A549 (cell line): ENCODE data around the gene SPATA2L. TPM values are rescaled to one million over a fixed set of nuclear protein-coding genes. Genes with fewer than 3 reads are reported as not detected.
"Not testable (repeated sequence)": the region's sequence is repeated elsewhere in the genome, so short reads cannot be mapped to it uniquely, and the experiment has no call there.

Source experiments
- ATAC-seq, 2 experiments: fragments of 200-7000 bp in 1 of 2; fragments of >200 bp in 1 of 2; cut with Nextera tagmentation in 1 of 2; cut with Tn5 transposase in 1 of 2; 3 replicates each; pipeline versions ENCODE4 v1.8.0 to v1.9.1; 2018 to 2020; ENCODE audit warnings: mild to moderate bottlenecking in 1 of 2, moderate library complexity in 1 of 2
- CTCF ChIA-PET: fragments of 300-600 bp; sonication (Branson Sonifier 250); formaldehyde crosslinking; extraction: SDS; loops from one replicate; lab custom pipeline; 2021; ENCODE audit warnings: antibody characterized with exemption, inconsistent platforms; lab: Yijun Ruan, JAX
- POLR2A ChIA-PET: fragments of 350-600 bp; formaldehyde crosslinking; extraction: SDS; loops from one replicate; lab custom pipeline; 2021; ENCODE audit warnings: antibody characterized with exemption, inconsistent platforms; lab: Yijun Ruan, JAX
- DNase-seq, 2 experiments: peaks; one replicate each; pipeline versions ENCODE4 v3.0.0 to v3.0.0-alpha.2; 2011 to 2016; ENCODE audit warnings: low read depth in 1 of 2, low spot score in 1 of 2
- FAIRE-seq: peaks from 2 replicates; lab custom pipeline; 2011; peaks lifted over from hg19 to GRCh38; lab: Jason Lieb, UNC
- H3K27ac ChIP-seq, 2 experiments: fragments of >200 bp; sonication (Bioruptor Twin); formaldehyde crosslinking; 3 replicates each; pipeline ENCODE4 v1.5.1; 2016 to 2017
- H3K4me1 ChIP-seq: fragments of >200 bp; sonication (Bioruptor Twin); formaldehyde crosslinking; 3 replicates; pipeline ENCODE4 v1.6.1; 2016
- H3K4me2 ChIP-seq: fragments of >200 bp; sonication (Bioruptor Twin); formaldehyde crosslinking; 3 replicates; pipeline ENCODE4 v1.6.1; 2016
- H3K4me3 ChIP-seq: fragments of >200 bp; sonication (Bioruptor Twin); formaldehyde crosslinking; 3 replicates; pipeline ENCODE4 v1.5.1; 2016
- H3K9me3 ChIP-seq: fragments of >200 bp; sonication (Bioruptor Twin); formaldehyde crosslinking; 3 replicates; pipeline ENCODE4 v1.6.1; 2016
- CBX2 ChIP-seq: fragments of 200-600 bp; sonication (generic); IDR thresholded peaks from 2 replicates; pipeline ENCODE4 v1.6.1; 2016; ENCODE audit warnings: low read depth, mild to moderate bottlenecking, borderline replicate concordance
- EHF ChIP-seq: fragments of 250-450 bp; sonication (Bioruptor Pico); IDR thresholded peaks from 2 replicates; pipeline ENCODE4 v1.5.0; 2020; ENCODE audit warnings: mild to moderate bottlenecking
- EHMT2 ChIP-seq: fragments of 200-600 bp; sonication (generic); IDR thresholded peaks from 2 replicates; pipeline ENCODE4 v1.6.1; 2016; ENCODE audit warnings: antibody characterized with exemption, low read depth, mild to moderate bottlenecking, moderate library complexity
- FOSL2 ChIP-seq, 2 experiments: fragments of 450-650 bp in 1 of 2; fragments of >200 bp in 1 of 2; sonication (Bioruptor Twin) in 1 of 2; formaldehyde crosslinking; IDR thresholded peaks; 2 replicates each; pipeline versions ENCODE4 v1.5.0 to v1.6.1; 2016 to 2020; ENCODE audit warnings: mild to moderate bottlenecking in 1 of 2, moderate library complexity in 1 of 2
- GATA3 ChIP-seq: IDR thresholded peaks from 2 replicates; pipeline ENCODE4 v1.6.1; 2012; ENCODE audit warnings: borderline replicate concordance
- HOXB5 ChIP-seq: fragments of 250-450 bp; sonication (Bioruptor Pico); IDR thresholded peaks from 2 replicates; pipeline ENCODE4 v1.5.0; 2020; ENCODE audit warnings: mild to moderate bottlenecking, moderate library complexity
- JUN ChIP-seq, 2 experiments: fragments of >200 bp; sonication (Bioruptor Twin); formaldehyde crosslinking; IDR thresholded peaks; 2 replicates in 1 of 2; 3 replicates in 1 of 2; pipeline ENCODE4 v1.6.1; 2016 to 2017
- JUNB ChIP-seq: fragments of >200 bp; sonication (Bioruptor Twin); formaldehyde crosslinking; IDR thresholded peaks from 2 replicates; pipeline ENCODE4 v1.6.1; 2016
- KDM1A ChIP-seq: fragments of 200-600 bp; sonication (generic); IDR thresholded peaks from 2 replicates; pipeline ENCODE4 v1.6.1; 2016; ENCODE audit warnings: low read depth, mild to moderate bottlenecking
- MYC ChIP-seq: IDR thresholded peaks from 2 replicates; pipeline ENCODE4 v1.6.1; 2012; ENCODE audit warnings: mild to moderate bottlenecking, inconsistent platforms, low read length, improper control_type of control experiment, borderline replicate concordance
- NFE2L2 ChIP-seq: fragments of 150-350 bp; conservative IDR thresholded peaks from 2 replicates; pipeline ENCODE4 v1.6.1; 2014; ENCODE audit warnings: low read length
- POLR2AphosphoS2 ChIP-seq: conservative IDR thresholded peaks from 2 replicates; pipeline ENCODE4 v1.6.1; 2012; ENCODE audit warnings: low read length, improper control_type of control experiment, inconsistent platforms
- RAD21 ChIP-seq, 2 experiments: fragments of >200 bp in 1 of 2; sonication (Bioruptor Twin) in 1 of 2; formaldehyde crosslinking in 1 of 2; IDR thresholded peaks in 1 of 2; conservative IDR thresholded peaks in 1 of 2; 2 replicates in 1 of 2; 3 replicates in 1 of 2; pipeline ENCODE4 v1.6.1; 2012 to 2018; ENCODE audit warnings: inconsistent platforms in 1 of 2
- RNF2 ChIP-seq: fragments of 200-600 bp; sonication (generic); IDR thresholded peaks from 2 replicates; pipeline ENCODE4 v1.6.1; 2016; ENCODE audit warnings: low read depth, mild to moderate bottlenecking, antibody characterized with exemption, moderate library complexity, borderline replicate concordance
- SREBF2 ChIP-seq: fragments of 450-650 bp; IDR thresholded peaks from 2 replicates; pipeline ENCODE4 v1.6.1; 2014; ENCODE audit warnings: mild to moderate bottlenecking, moderate library complexity
- ZFP36 ChIP-seq: fragments of 450-650 bp; IDR thresholded peaks from 2 replicates; pipeline ENCODE4 v1.6.1; 2014; ENCODE audit warnings: borderline replicate concordance; ENCODE audit not compliant: partially characterized antibody
- ZNF302 ChIP-seq: fragments of 250-450 bp; sonication (Bioruptor Pico); IDR thresholded peaks from 2 replicates; pipeline ENCODE4 v1.9.0; 2021; ENCODE audit warnings: inconsistent platforms, mild to moderate bottlenecking, moderate library complexity
- WGBS: methylation state at CpG from one replicate; pipeline ENCODE4 v1.1.6; 2017; ENCODE audit errors: missing lambda C conversion rate; 5-methylcytosine and 5-hydroxymethylcytosine counted together
- polyA plus RNA-seq, 4 experiments: library from polyadenylated mRNA; depleted of rRNA in 3 of 4; stranded (reverse); fragments of >200 nt; fragmentation: RNase III in 1 of 4; extraction: RNeasy Plus Mini Kit Qiagen cat#74134 plus additional on column Dnase treatment in 1 of 4; gene quantifications; 2 replicates in 3 of 4; 3 replicates in 1 of 4; pipeline ENCODE4 v1.2.3, GENCODE V29; 2011 to 2017
- TF ChIP-seq, protein P1 (sequence below): fragments of >200 bp; sonication (Bioruptor Twin); formaldehyde crosslinking; IDR thresholded peaks from 3 replicates; pipeline ENCODE4 v1.5.1; 2016
- TF ChIP-seq, protein P2 (sequence below): fragments of 450-650 bp; IDR thresholded peaks from 2 replicates; pipeline ENCODE4 v1.6.1; 2014; ENCODE audit warnings: antibody characterized with exemption
- TF ChIP-seq, protein P3 (sequence below): IDR thresholded peaks from 2 replicates; pipeline ENCODE4 v1.6.1; 2012; ENCODE audit warnings: low read depth, borderline replicate concordance
- TF ChIP-seq, protein P4 (sequence below): IDR thresholded peaks from 2 replicates; pipeline ENCODE4 v1.6.1; 2012

SPATA2L gene
- polyA plus RNA-seq, 2 of the 4 experiments (the other 2 are of a cell fraction) = 3.5 to 5.2 TPM

DNA sequence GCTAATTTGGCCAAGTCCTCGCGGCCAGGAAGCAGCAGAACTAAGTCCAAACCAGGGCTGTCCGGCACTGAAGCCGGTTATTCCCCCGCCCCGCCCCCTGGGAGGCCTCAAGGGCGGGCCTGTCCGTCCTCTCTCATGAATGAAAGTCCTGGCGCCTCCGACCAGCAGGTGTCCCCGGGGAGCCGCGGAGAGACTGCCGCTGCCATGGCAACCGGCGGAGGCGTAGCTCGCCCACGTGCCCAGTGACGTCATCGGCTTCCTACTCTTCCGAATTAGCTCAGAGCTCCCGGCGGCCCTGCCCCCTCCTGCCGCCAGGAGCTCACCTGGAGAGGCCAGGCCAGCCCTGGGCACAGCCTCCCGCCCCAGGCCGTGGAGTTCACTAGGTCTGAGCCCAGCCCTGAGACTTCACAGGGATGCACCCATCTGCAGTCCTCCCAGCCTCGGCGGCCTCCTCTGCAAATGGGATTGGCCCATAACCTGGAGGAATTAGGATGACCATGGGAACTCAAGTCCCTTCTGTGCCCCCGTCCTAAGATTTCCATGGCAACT is 1.3 kb downstream of the SPATA2L start (continued):
- TF ChIP-seq, protein P1, sequence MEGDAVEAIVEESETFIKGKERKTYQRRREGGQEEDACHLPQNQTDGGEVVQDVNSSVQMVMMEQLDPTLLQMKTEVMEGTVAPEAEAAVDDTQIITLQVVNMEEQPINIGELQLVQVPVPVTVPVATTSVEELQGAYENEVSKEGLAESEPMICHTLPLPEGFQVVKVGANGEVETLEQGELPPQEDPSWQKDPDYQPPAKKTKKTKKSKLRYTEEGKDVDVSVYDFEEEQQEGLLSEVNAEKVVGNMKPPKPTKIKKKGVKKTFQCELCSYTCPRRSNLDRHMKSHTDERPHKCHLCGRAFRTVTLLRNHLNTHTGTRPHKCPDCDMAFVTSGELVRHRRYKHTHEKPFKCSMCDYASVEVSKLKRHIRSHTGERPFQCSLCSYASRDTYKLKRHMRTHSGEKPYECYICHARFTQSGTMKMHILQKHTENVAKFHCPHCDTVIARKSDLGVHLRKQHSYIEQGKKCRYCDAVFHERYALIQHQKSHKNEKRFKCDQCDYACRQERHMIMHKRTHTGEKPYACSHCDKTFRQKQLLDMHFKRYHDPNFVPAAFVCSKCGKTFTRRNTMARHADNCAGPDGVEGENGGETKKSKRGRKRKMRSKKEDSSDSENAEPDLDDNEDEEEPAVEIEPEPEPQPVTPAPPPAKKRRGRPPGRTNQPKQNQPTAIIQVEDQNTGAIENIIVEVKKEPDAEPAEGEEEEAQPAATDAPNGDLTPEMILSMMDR = peak; percentile 69
- TF ChIP-seq JUN (IDR thresholded peaks at IDR 0.05) (peak in 1 of 2 experiments; percentile 19; a peak in 1 of 5 replicates), ZNF302 (no peak), FOSL2 (IDR thresholded peaks at IDR 0.05) (no peak), FOSL2 (CRISPR knock-in tag; IDR thresholded peaks at IDR 0.05) (peak; percentile 93), RAD21 (conservative IDR thresholded peaks at IDR 0.05 in 1 of 2, IDR thresholded peaks at IDR 0.05 in 1 of 2) (peak; percentile 63 to 71)

DNA sequence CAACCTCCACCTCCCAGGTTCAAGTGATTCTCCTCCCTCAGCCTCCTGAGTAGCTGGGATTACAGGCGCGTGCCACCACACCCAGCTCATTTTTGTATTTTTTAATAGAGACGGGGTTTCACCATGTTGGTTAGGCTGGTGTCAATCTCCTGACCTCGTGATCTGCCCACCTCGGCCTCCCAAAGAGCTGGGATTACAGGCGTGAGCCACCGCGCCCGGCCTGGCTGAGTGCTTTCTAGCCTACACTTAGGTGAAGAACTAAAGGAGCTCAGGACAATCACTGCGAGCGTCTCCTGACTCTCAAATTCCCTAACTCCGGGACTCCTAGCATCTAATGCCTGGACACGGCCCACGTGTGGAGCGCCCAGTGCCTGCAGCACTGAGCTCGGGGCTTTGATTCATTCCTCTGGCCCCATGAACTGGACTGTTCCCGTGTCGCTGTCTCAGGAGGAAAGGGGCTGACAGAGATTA is 1.8 kb downstream of the SPATA2L start:
- WGBS = 74% methylated on average over 16 of the region's 18 CpGs
- Histone ChIP-seq H3K27ac (peak overlapping the region in 1 of 2 experiments; percentile 65; a peak in 2 of 6 replicates), H3K4me2 (peak overlapping the region; percentile 98), H3K4me1 (peaks cover 12% of the 10 kb centered on the region)
- not testable (repeated sequence) for FAIRE-seq, H3K9me3 ChIP-seq, H3K4me3 ChIP-seq, DNase-seq
- ATAC-seq = peak in 1 of 2 experiments; percentile 1; a peak in 3 of 6 replicates
- CTCF ChIA-PET = interaction anchor here (0.6 to 4.3 kb wide), 36 partner anchors 10 to 211 kb away, joined by 3 to 33 read pairs (median 6); partner anchors contain the start of genes CDK10 and CPNE7
- POLR2A ChIA-PET = interaction anchor here (0.6 to 2.6 kb wide), 4 partner anchors 13 to 130 kb away, joined by 3 to 24 read pairs (median 4); partner anchors contain the start of genes CDK10, CHMP1A and SPATA33

DNA sequence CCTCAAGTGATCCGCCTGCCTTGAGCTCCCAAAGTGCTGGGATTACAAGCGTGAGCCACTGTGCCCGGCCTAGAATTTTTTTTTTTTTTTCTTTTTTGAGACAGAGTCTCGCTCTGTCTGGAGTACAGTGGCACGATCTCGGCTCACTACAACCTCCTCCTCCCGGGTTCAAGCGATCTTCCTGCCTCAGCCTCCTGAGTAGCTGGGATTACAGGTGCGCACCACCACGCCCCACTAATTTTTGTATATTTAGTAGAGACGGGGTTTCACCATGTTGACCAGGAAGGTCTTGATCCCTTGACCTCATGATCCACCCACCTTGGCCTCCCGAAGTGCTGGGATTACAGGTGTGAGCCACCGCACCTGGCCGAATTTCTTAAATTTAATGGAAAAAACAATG is 2.8 kb downstream of the SPATA2L start:
- not testable (repeated sequence) for ATAC-seq, H3K27ac ChIP-seq, H3K9me3 ChIP-seq, H3K4me2 ChIP-seq, FAIRE-seq, DNase-seq, H3K4me3 ChIP-seq
- ChIA-PET CTCF (interaction anchor here (0.6 to 4.3 kb wide), 13 partner anchors 9 to 347 kb away, joined by 3 to 33 read pairs (median 9); partner anchors contain the start of gene CDK10), POLR2A (interaction anchor here (4.4 kb wide), 1 partner anchor 12 kb away, joined by 26 read pairs; the partner anchor contains the start of gene CDK10)
- WGBS = 98% methylated on average over 14 of the region's 14 CpGs
- peaks cover 12% of the 10 kb centered on the region for H3K4me1 ChIP-seq

DNA sequence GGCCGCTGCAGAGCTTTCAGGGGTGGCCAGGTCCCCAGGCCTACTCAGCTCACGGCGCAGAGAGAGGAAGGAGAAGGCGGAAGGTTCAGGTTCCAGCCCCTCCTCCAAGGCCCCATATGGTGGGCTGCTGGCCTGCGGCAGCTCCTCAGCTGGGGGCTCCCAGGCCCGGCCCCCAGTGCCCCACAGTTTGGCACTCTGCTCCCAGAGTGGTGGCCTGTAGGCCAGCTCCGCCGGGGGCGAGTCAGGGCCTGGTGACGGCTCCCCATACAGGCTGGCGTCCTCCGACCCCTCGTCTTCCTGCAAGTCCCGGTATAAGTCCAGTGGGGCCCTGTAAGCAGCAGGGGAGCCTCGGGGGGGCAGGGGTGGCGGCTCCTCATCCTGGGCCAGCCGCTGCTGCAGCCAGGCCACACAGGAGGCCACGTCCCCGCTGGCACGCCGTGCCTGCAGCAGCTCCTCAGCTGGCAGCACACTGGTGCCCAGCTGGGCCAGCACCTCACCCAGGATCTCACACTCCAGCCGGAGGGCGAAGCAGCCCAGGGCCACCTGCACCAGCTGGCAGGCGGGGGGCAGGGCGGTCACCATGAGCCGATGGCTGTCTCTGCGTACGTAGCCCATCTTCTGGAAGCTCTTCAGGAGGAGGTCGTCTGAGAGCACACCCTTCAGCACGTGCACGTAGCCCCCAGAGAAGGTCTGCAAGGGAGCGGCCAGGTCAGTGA is 3.7 kb downstream of the SPATA2L start:
- POLR2A ChIA-PET = interaction anchor here (0.6 to 4.4 kb wide), 2 partner anchors 11 to 56 kb away, joined by 4 to 26 read pairs; partner anchors contain the start of gene CDK10
- TF ChIP-seq GATA3 (no peak), ZFP36 (no peak), EHMT2 (no peak), SREBF2 (no peak), HOXB5 (CRISPR knock-in tag) (no peak), JUNB (no peak), RNF2 (no peak), POLR2AphosphoS2 (no peak), KDM1A (no peak), CBX2 (no peak), NFE2L2 (no peak), MYC (no peak), EHF (CRISPR knock-in tag) (no peak), ZNF302 (no peak)
- TF ChIP-seq, protein P1 = no peak
- TF ChIP-seq, protein P2, sequence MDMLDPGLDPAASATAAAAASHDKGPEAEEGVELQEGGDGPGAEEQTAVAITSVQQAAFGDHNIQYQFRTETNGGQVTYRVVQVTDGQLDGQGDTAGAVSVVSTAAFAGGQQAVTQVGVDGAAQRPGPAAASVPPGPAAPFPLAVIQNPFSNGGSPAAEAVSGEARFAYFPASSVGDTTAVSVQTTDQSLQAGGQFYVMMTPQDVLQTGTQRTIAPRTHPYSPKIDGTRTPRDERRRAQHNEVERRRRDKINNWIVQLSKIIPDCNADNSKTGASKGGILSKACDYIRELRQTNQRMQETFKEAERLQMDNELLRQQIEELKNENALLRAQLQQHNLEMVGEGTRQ = no peak
- TF ChIP-seq, protein P3, sequence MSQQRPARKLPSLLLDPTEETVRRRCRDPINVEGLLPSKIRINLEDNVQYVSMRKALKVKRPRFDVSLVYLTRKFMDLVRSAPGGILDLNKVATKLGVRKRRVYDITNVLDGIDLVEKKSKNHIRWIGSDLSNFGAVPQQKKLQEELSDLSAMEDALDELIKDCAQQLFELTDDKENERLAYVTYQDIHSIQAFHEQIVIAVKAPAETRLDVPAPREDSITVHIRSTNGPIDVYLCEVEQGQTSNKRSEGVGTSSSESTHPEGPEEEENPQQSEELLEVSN = no peak
- TF ChIP-seq, protein P4, sequence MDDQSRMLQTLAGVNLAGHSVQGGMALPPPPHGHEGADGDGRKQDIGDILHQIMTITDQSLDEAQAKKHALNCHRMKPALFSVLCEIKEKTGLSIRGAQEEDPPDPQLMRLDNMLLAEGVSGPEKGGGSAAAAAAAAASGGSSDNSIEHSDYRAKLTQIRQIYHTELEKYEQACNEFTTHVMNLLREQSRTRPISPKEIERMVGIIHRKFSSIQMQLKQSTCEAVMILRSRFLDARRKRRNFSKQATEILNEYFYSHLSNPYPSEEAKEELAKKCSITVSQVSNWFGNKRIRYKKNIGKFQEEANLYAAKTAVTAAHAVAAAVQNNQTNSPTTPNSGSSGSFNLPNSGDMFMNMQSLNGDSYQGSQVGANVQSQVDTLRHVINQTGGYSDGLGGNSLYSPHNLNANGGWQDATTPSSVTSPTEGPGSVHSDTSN = no peak

More for the DNA sequence above, 3.7 kb downstream of the SPATA2L start:
- CTCF ChIA-PET = interaction anchor here (0.5 to 4.3 kb wide), 11 partner anchors 8 to 348 kb away, joined by 3 to 33 read pairs (median 5); partner anchors contain the start of gene CPNE7
- H3K4me3 ChIP-seq = no peak overlapping the region
- DNase-seq (no peak), FAIRE-seq (no peak), ATAC-seq (no peak)
- WGBS = 94% methylated on average over 19 of the region's 32 CpGs
- H3K4me1 ChIP-seq = peaks cover 12% of the 10 kb centered on the region
- H3K4me2 ChIP-seq = no peak overlapping the region
- no peak overlapping the region for H3K27ac ChIP-seq
- no peaks in the 10 kb centered on the region for H3K9me3 ChIP-seq
